HG03175 (cell line): ENCODE measurements around the gene TTLL3.
A peak's percentile ranks its signal among the peaks of the same experiment; 100 is the strongest.

Source experiments
- ATAC-seq: cut with Tn5 transposase; IDR thresholded peaks from one replicate; pipeline ENCODE4 v1.9.1; 2021; ENCODE audit warnings: mild to moderate bottlenecking, moderate library complexity; ENCODE audit not compliant: unreplicated experiment

Gene TTLL3

GRCh38 chr3:9806688-9807589 is 3.1 kb upstream of the TTLL3 start:
- ATAC-seq = no peak

- ATAC-seq = no peak
These were observed 2.1 kb upstream of the TTLL3 start for GRCh38 chr3:9807981-9808344.

- peak; percentile 69 for ATAC-seq
These were observed 1.6 kb upstream of the TTLL3 start for GRCh38 chr3:9808345-9809037.

GRCh38 chr3:9809239-9809614 is 835 bp upstream of the TTLL3 start:
- ATAC-seq = peak; percentile 6

- ATAC-seq = no peak
These were observed 340 bp downstream of the TTLL3 start for GRCh38 chr3:9810433-9810770.

- ATAC-seq = no peak
These were observed 784 bp downstream of the TTLL3 start for GRCh38 chr3:9810846-9811245.

- ATAC-seq = no peak
These were observed 2.9 kb downstream of the TTLL3 start for GRCh38 chr3:9812870-9813483.

GRCh38 chr3:9815986-9816385 is 5.9 kb downstream of the TTLL3 start:
- ATAC-seq = no peak

GRCh38 chr3:9817436-9817835 is 7.4 kb downstream of the TTLL3 start:
- ATAC-seq = no peak

GRCh38 chr3:9818666-9819335 is 8.7 kb downstream of the TTLL3 start:
- no peak for ATAC-seq

- no peak for ATAC-seq
These were observed 10.5 kb downstream of the TTLL3 start for GRCh38 chr3:9820543-9820942.

- ATAC-seq = no peak
These were observed 10.9 kb downstream of the TTLL3 start for GRCh38 chr3:9820946-9821345.

GRCh38 chr3:9825451-9826040 is 15.5 kb downstream of the TTLL3 start:
- no peak for ATAC-seq

- no peak for ATAC-seq
These were observed 16.9 kb downstream of the TTLL3 start for GRCh38 chr3:9826815-9827573.

GRCh38 chr3:9828801-9829755 is 19.0 kb downstream of the TTLL3 start:
- ATAC-seq = no peak

GRCh38 chr3:9831253-9831652 is 21.2 kb downstream of the TTLL3 start:
- no peak for ATAC-seq

GRCh38 chr3:9833078-9833477 is 23.0 kb downstream of the TTLL3 start:
- ATAC-seq = no peak

GRCh38 chr3:9834520-9835380 is 24.7 kb downstream of the TTLL3 start:
- no peak for ATAC-seq
